K562 (cell line): ENCODE measurements around the gene ZSWIM4. TPM values are rescaled to one million over a fixed set of nuclear protein-coding genes. Genes with fewer than 3 reads are reported as not detected.

ENCODE experiments used
- BRD9 ChIP-seq: fragments of 450-650 bp; IDR thresholded peaks from 2 replicates; pipeline ENCODE4 v1.6.1; 2018; ENCODE audit warnings: low read depth; ENCODE audit not compliant: partially characterized antibody
- BRF1 ChIP-seq: IDR thresholded peaks from 3 replicates; pipeline ENCODE4 v1.6.1; 2011; ENCODE audit warnings: borderline replicate concordance, mild to moderate bottlenecking; ENCODE audit not compliant: insufficient read length; ENCODE audit errors: extremely low read depth
- CBFB ChIP-seq: sonication (generic); formaldehyde crosslinking; IDR thresholded peaks from 2 replicates; pipeline ENCODE4 v1.4.0; 2020; ENCODE audit warnings: mild to moderate bottlenecking, missing genetic modification reagents
- CBX3 ChIP-seq, 2 experiments: IDR thresholded peaks; 1 replicate in 1 of 2; 2 replicates in 1 of 2; pipeline ENCODE4 v1.6.1; 2012; ENCODE audit warnings: inconsistent platforms in 2 of 2, low read length in 2 of 2, borderline replicate concordance in 1 of 2, control low read depth in 1 of 2
- CXXC5 ChIP-seq: fragments of 250-450 bp; sonication (Bioruptor Pico); IDR thresholded peaks from 2 replicates; pipeline ENCODE4 v1.8.0; 2022; ENCODE audit warnings: inconsistent platforms, mild to moderate bottlenecking, moderate library complexity
- EHMT2 ChIP-seq: fragments of 450-650 bp; IDR thresholded peaks from 2 replicates; pipeline ENCODE4 v1.6.1; 2018; ENCODE audit warnings: antibody characterized with exemption
- ELF1 ChIP-seq: fragments of 200-800 bp; sonication (Bioruptor generic); IDR thresholded peaks from 2 replicates; pipeline ENCODE4 v1.6.1; 2016; ENCODE audit warnings: missing genetic modification characterization, missing compliant biosample characterization
- HCFC1 ChIP-seq: IDR thresholded peaks from 2 replicates; pipeline ENCODE4 v1.6.1; 2012; ENCODE audit warnings: low read depth, low read length, improper control_type of control experiment
- HNRNPK ChIP-seq: fragments of 200-400 bp; formaldehyde crosslinking; IDR thresholded peaks from one replicate; pipeline ENCODE4 v1.6.1; 2018; ENCODE audit warnings: mild to moderate bottlenecking, low read depth, low read length; ENCODE audit not compliant: poor library complexity, severe bottlenecking
- IFI16 ChIP-seq: fragments of 250-450 bp; sonication (Bioruptor Pico); IDR thresholded peaks from 2 replicates; pipeline ENCODE4 v2.1.2; 2022; ENCODE audit warnings: mild to moderate bottlenecking, inconsistent platforms
- JUNB ChIP-seq: fragments of 450-650 bp; formaldehyde crosslinking; conservative IDR thresholded peaks from 2 replicates; pipeline ENCODE4 v1.4.0; 2020; ENCODE audit warnings: mild to moderate bottlenecking
- POLR2G ChIP-seq: fragments of 200-400 bp; formaldehyde crosslinking; IDR thresholded peaks from 2 replicates; pipeline ENCODE4 v1.6.1; 2017; ENCODE audit warnings: low read depth, mild to moderate bottlenecking, antibody characterized with exemption, low read length, moderate library complexity
- RAD21 ChIP-seq, 2 experiments: fragments of 250-450 bp in 1 of 2; fragments of 450-650 bp in 1 of 2; sonication (Bioruptor Pico) in 1 of 2; formaldehyde crosslinking in 1 of 2; IDR thresholded peaks in 1 of 2; conservative IDR thresholded peaks in 1 of 2; 2 replicates each; pipeline versions ENCODE4 v1.4.0 to v1.8.0; 2020 to 2022; ENCODE audit warnings: mild to moderate bottlenecking in 2 of 2, moderate library complexity in 1 of 2
- SIN3B ChIP-seq: fragments of 450-650 bp; IDR thresholded peaks from 2 replicates; pipeline ENCODE4 v1.6.1; 2017; ENCODE audit warnings: low read depth, mild to moderate bottlenecking, moderate library complexity
- SMARCC2 ChIP-seq: fragments of 450-650 bp; IDR thresholded peaks from 2 replicates; pipeline ENCODE4 v1.6.1; 2017; ENCODE audit warnings: antibody characterized with exemption, moderate library complexity, mild to moderate bottlenecking, low read depth
- TBL1XR1 ChIP-seq, 2 experiments: IDR thresholded peaks; 2 replicates each; pipeline ENCODE4 v1.6.1; 2012; ENCODE audit warnings: improper control_type of control experiment in 2 of 2, low read length in 2 of 2, mild to moderate bottlenecking in 1 of 2
- TSC22D4 ChIP-seq: fragments of 450-650 bp; IDR thresholded peaks from 2 replicates; pipeline ENCODE4 v1.6.1; 2016; ENCODE audit warnings: missing genetic modification characterization, missing biosample characterization, control low read depth
- ZBTB7A ChIP-seq: IDR thresholded peaks from 2 replicates; pipeline ENCODE4 v1.6.1; 2011; ENCODE audit warnings: low read depth, mild to moderate bottlenecking, low read length, moderate library complexity, borderline replicate concordance; ENCODE audit not compliant: control insufficient read depth
- ZNF232 ChIP-seq: sonication (generic); formaldehyde crosslinking; IDR thresholded peaks from 2 replicates; pipeline ENCODE4 v1.8.0; 2022; ENCODE audit warnings: mild to moderate bottlenecking, missing genetic modification reagents
- ZNF57 ChIP-seq: fragments of 450-650 bp; formaldehyde crosslinking; IDR thresholded peaks from 2 replicates; pipeline ENCODE4 v1.4.0; 2020; ENCODE audit warnings: mild to moderate bottlenecking, moderate library complexity
- ZNF76 ChIP-seq: fragments of 250-450 bp; sonication (Bioruptor Pico); IDR thresholded peaks from 2 replicates; pipeline ENCODE4 v1.4.0; 2020; ENCODE audit warnings: mild to moderate bottlenecking, moderate library complexity, borderline replicate concordance
- polyA plus RNA-seq, 8 experiments: library from polyadenylated mRNA; depleted of rRNA in 4 of 8; stranded (reverse) in 5 of 8; unstranded in 3 of 8; fragments of >200 nt; fragmentation: Nextera tagmentation in 2 of 8; fragmentation: Illumina TruSeq in 1 of 8; extraction: Ambion mirVana in 2 of 8; extraction: Trizol in 1 of 8; gene quantifications; 2 replicates each; pipeline versions ENCODE4 v1.2.1 to v1.2.3, GENCODE V29; 2011 to 2014; ENCODE audit warnings: inconsistent platforms in 1 of 8, missing spikeins in 1 of 8
- total RNA-seq, 7 experiments: library from RNA; depleted of rRNA in 6 of 7; stranded (reverse); fragments of >200 nt in 6 of 7; fragmentation: Illumina TruSeq in 2 of 7; extraction: Trizol in 2 of 7; gene quantifications; 2 replicates each; pipeline versions ENCODE4 v1.2.1 to v1.2.3, GENCODE V29; 2011 to 2021; ENCODE audit warnings: low replicate concordance in 1 of 7
- TF ChIP-seq, protein P1 (sequence below), 2 experiments: fragments of 450-650 bp; conservative IDR thresholded peaks; 2 replicates each; pipeline ENCODE4 v1.6.1; 2017; ENCODE audit warnings: mild to moderate bottlenecking in 2 of 2, moderate library complexity in 2 of 2
- TF ChIP-seq, protein P2 (sequence below): fragments of 450-650 bp; IDR thresholded peaks from 2 replicates; pipeline ENCODE4 v1.6.1; 2016; ENCODE audit warnings: antibody characterized with exemption
- TF ChIP-seq, protein P3 (sequence below): IDR thresholded peaks from 2 replicates; pipeline ENCODE4 v1.6.1; 2014; ENCODE audit warnings: antibody characterized with exemption

Gene ZSWIM4
- total and polyA plus RNA-seq, 9 of the 15 experiments (the other 6 are each of a cell fraction or from before 2014, with no cell fraction given), result 0.25 to 3.7 (median 0.79) TPM; not detected in 2

DNA sequence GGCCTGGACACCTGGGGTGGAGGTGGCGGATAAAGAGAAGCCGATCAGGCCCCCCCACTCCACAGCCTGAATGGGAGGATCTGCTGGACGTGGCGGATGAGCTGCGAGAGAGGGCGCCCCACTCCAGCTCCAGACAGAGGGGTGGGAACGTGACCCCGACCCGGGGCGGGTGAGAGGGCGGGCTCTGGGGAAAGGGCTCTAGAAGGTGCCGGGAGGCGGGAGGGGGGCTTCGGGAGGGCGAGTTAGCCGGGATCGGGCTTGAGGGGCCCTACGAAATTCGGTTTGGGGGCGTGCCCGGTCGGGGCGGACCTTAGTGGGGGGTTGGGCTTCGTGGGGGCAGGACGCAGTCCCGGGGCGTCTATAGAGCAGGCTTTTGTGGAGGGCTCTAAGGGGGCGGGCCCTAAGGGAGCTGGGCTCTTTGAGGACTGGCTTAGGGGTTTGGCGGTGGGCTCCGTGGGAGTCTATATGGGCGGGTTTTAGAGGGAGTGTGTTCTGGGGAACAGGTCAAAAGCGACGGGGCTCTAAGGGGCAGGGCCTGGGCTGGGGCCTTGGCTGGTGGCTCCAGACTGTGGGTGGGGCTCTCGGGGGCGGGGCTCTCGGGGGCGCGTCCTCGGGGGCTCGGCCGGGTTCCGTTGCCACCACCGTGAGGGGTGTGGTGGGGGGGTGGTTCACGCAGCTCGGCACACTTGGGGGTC is 77.6 kb downstream of the ZSWIM4 start (continued):
- TF ChIP-seq IFI16, result no peak
- TF ChIP-seq JUNB, result no peak
- no peak for TF ChIP-seq BRF1
- TF ChIP-seq, protein P1, sequence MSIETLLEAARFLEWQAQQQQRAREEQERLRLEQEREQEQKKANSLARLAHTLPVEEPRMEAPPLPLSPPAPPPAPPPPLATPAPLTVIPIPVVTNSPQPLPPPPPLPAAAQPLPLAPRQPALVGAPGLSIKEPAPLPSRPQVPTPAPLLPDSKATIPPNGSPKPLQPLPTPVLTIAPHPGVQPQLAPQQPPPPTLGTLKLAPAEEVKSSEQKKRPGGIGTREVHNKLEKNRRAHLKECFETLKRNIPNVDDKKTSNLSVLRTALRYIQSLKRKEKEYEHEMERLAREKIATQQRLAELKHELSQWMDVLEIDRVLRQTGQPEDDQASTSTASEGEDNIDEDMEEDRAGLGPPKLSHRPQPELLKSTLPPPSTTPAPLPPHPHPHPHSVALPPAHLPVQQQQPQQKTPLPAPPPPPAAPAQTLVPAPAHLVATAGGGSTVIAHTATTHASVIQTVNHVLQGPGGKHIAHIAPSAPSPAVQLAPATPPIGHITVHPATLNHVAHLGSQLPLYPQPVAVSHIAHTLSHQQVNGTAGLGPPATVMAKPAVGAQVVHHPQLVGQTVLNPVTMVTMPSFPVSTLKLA (conservative IDR thresholded peaks at IDR 0.05), result peak in 1 of 2 experiments; percentile 70; a peak in 3 of 4 replicates
- no peak for TF ChIP-seq ZNF76 (CRISPR knock-in tag)
- TF ChIP-seq, protein P2, sequence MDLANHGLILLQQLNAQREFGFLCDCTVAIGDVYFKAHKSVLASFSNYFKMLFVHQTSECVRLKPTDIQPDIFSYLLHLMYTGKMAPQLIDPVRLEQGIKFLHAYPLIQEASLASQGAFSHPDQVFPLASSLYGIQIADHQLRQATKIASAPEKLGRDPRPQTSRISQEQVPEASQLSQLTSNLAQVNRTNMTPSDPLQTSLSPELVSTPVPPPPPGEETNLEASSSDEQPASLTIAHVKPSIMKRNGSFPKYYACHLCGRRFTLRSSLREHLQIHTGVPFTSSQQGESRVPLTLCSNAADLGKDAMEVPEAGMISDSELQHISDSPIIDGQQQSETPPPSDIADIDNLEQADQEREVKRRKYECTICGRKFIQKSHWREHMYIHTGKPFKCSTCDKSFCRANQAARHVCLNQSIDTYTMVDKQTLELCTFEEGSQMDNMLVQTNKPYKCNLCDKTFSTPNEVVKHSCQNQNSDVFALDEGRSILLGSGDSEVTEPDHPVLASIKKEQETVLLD, result no peak; the same call in 1 of the 2 replicates
- no peak for TF ChIP-seq SIN3B
- TF ChIP-seq ZBTB7A, result peak; percentile 94; the same call in 1 of the 2 replicates
- TF ChIP-seq CBX3 (IDR thresholded peaks at IDR 0.05; ENCODE audit: borderline replicate concordance in 1 of 2, low read length in 2 of 2), result no peak
- no peak for TF ChIP-seq SMARCC2
- peak in 1 of 2 experiments; percentile 58; a peak in 3 of 4 replicates for TF ChIP-seq RAD21 (CRISPR knock-in tag; conservative IDR thresholded peaks at IDR 0.05 in 1 of 2, IDR thresholded peaks at IDR 0.05 in 1 of 2)
- TF ChIP-seq BRD9, result no peak
- peak; percentile 19; the same call in 1 of the 2 replicates for TF ChIP-seq HCFC1
- TF ChIP-seq HNRNPK, result no peak
- TF ChIP-seq TBL1XR1 (IDR thresholded peaks at IDR 0.05; ENCODE audit: low read length in 2 of 2), result no peak
- TF ChIP-seq TSC22D4, result no peak
- TF ChIP-seq CBFB (CRISPR knock-in tag), result no peak
- peak; percentile 63 for TF ChIP-seq POLR2G
- TF ChIP-seq ZNF232, result no peak
- TF ChIP-seq ZNF57 (CRISPR knock-in tag), result no peak
- no peak for TF ChIP-seq ELF1 (tag)
- no peak for TF ChIP-seq EHMT2
- peak; percentile 30; the same call in 1 of the 2 replicates for TF ChIP-seq CXXC5 (CRISPR knock-in tag)
- TF ChIP-seq, protein P3, sequence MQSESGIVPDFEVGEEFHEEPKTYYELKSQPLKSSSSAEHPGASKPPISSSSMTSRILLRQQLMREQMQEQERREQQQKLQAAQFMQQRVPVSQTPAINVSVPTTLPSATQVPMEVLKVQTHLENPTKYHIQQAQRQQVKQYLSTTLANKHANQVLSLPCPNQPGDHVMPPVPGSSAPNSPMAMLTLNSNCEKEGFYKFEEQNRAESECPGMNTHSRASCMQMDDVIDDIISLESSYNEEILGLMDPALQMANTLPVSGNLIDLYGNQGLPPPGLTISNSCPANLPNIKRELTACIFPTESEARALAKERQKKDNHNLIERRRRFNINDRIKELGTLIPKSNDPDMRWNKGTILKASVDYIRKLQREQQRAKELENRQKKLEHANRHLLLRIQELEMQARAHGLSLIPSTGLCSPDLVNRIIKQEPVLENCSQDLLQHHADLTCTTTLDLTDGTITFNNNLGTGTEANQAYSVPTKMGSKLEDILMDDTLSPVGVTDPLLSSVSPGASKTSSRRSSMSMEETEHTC, result no peak
